Peyer's patch (tissue), 4 donors: ENCODE results near the gene ANTXR1.

ENCODE experiments used
- POLR2A ChIP-seq, 2 donors: fragments of 450-650 bp; IDR thresholded peaks; one replicate each; pipeline ENCODE4 v1.5.1; 2017; ENCODE audit warnings: antibody characterized with exemption in 2 of 2, mild to moderate bottlenecking in 2 of 2, moderate library complexity in 2 of 2
- TF ChIP-seq, protein P1 (sequence below), 6 experiments: fragments of 450-650 bp in 4 of 6; fragments of 200-600 bp in 2 of 6; sonication (generic) in 1 of 6; IDR thresholded peaks; one replicate each; pipeline ENCODE4 v1.5.1; 2017 to 2019; ENCODE audit warnings: antibody characterized with exemption in 6 of 6, mild to moderate bottlenecking in 3 of 6, moderate library complexity in 1 of 6

DNA sequence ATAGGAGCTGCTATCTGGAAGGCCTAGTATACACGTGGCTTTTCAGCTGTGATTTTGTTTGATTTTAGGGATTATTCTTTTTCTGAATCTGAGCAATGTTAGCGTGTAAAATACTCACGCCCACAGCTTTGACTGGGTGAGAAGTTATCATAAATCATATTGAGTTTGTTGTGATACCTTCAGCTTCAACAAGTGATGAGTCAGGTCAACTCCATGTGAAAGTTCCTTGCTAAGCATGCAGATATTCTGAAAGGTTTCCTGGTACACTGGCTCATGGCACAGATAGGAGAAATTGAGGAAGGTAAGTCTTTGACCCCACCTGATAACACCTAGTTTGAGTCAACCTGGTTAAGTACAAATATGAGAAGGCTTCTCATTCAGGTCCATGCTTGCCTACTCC, 38.7 kb upstream of the ANTXR1 start, which contains the start of gene GKN1:
- no peak for TF ChIP-seq POLR2A (IDR thresholded peaks at IDR 0.05)
- TF ChIP-seq, protein P1, sequence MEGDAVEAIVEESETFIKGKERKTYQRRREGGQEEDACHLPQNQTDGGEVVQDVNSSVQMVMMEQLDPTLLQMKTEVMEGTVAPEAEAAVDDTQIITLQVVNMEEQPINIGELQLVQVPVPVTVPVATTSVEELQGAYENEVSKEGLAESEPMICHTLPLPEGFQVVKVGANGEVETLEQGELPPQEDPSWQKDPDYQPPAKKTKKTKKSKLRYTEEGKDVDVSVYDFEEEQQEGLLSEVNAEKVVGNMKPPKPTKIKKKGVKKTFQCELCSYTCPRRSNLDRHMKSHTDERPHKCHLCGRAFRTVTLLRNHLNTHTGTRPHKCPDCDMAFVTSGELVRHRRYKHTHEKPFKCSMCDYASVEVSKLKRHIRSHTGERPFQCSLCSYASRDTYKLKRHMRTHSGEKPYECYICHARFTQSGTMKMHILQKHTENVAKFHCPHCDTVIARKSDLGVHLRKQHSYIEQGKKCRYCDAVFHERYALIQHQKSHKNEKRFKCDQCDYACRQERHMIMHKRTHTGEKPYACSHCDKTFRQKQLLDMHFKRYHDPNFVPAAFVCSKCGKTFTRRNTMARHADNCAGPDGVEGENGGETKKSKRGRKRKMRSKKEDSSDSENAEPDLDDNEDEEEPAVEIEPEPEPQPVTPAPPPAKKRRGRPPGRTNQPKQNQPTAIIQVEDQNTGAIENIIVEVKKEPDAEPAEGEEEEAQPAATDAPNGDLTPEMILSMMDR (IDR thresholded peaks at IDR 0.05) = no peak
